Activated CD4-positive, alpha-beta T cell treated with anti-CD3 and anti-CD28 coated beads for 24 hours (primary cell): Measurements from ENCODE around the gene BEND7.

Experiments
- DNase-seq, 2 donors: peaks; one replicate each; pipeline ENCODE4 v3.0.0-alpha.2; 2020; ENCODE audit warnings: low read depth in 2 of 2

The BEND7 gene

DNA sequence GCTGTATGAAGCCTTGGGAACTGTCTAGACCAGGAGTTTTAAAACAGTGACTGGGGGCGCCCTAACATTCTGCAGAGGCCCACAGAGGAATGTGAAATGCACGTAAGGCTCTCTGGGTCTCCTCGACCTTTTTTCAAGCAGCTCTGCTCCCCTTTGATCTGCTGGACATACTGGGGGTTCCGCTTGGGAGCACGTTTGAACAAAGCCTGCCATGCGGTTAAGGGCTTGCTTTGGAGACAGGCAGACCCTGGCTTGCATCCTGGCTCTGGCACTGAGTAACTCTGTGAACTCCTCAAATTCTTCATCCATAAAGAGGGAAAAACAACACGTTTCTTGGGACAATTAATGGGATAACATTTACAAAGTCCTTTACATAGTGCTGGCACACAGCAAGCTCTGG is 7.8 kb downstream of the BEND7 start:
- DNase-seq, result no peak

DNA sequence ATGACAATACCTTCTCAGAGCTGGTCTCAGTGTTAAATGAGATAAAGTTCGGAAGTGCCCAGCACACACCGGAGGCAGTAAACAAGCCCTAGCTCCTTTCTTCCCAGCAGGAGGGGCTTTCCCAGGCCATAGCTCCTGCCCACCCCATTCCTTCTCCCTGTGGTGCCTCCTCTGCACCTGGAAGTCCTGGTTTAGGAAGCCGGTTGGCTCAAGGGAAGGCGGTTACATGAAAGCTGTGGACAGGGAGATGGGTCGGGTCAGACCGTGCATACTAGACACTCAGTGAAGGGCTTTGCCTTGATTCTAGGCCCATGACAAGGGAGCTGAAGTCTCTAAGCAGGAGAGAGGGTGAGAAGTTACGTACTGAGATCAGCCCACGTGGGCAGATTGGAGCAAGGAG is 8.6 kb downstream of the BEND7 start:
- DNase-seq, result no peak

DNA sequence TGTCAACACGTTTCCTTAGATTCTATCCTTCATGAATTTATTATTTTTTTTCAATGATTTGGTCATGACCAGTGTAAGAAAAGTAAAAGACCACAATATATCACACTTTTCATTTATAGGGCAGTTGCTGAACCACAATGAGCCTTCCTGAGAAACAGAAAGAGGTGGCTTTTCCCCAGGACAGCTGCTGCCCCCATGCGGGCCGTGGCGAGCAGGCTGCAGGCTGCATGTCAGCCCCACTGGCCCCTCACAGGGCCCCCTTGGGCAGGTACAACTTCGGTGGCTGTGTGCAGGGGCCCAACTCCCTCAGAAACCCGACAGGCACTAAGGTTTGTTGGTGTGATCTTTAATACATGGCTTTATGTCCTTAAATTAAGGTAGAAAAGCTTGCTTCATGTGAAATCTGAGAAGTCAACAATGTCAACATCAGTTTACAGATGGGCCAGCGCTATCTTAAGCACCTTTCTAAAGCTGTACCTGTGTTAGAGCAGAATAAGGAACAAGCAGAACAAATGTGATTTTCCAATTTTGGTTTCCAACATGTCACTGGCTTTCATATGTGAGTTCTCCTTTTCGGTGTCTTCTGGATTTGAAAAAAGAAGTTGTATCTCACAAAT is 10.6 kb downstream of the BEND7 start:
- DNase-seq, result no peak

DNA sequence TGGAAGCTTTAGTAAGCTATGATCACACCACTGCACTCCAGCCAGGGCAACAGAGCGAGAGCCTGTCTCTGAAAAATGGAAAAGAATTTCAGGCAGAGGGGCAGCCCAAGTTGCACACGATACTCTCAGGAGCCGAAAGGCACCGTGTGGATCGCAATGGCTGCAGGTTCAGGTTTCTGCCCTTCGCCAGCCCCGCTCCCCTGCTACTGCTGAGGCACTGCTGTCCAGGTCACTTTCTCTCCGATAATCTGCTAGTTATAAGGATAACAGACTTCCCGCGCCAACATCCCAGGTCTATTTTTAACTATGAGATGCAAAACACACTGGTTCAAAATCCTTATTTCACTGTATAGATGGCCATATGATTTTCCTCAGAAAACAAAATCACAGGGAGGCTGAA is 11.1 kb downstream of the BEND7 start:
- no peak for DNase-seq

DNA sequence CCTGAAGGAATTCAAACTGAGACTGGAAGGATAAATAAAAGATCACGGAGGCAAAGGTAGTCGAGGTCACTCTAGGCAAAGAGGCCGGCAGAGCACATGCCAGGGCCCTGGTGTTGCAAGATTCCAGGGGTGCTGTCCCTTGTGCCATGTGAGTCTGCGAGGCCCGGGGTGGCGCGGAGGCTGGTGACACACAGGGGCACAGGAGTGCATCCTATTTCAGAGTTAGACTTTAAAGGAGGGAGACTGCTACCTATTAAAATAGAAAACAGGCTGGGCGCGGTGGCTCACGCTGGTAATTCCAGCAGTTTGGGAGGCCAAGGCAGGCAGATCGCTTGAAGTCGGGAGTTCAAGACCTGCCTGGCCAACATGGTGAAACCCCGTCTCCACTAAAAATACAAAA is 12.6 kb downstream of the BEND7 start:
- no peak for DNase-seq

DNA sequence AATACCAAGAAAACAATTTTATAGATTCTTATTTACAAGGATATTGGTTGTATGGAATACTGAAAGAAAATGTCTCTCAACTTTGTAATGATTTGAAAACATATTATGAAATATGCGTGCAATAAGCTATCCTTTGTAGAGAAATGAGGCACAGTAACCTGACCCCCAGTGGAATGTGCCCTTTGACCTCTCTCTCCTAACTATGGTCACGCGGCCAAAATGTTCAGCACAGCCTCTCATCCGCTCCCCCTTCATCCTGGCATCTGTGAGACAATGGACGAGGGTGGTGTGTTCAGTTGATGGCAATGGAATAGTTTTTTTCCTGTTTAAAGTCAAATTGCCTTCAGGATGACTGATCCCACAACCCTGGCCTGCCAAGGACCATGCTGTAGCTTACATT is 13.3 kb downstream of the BEND7 start:
- DNase-seq, result no peak

DNA sequence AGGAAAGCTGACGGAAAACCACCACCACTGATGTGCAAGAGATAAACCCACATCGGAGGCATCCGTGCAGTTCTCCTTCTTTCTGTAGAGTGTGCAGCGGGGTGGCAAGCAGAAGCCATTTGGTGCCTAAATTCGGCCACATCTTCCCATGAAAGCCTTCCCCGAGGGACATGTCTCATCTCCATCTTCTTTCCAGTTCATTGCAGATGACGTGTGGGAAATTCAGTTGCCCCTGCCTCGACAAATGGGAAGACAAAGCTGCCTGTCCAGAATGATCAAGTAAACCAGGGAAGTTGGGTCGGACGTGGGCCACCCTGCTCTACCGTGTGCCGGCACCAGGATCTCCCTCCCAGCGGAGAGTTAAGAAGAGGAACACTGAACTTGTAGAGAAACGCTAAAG is 14.5 kb downstream of the BEND7 start:
- DNase-seq, result no peak

DNA sequence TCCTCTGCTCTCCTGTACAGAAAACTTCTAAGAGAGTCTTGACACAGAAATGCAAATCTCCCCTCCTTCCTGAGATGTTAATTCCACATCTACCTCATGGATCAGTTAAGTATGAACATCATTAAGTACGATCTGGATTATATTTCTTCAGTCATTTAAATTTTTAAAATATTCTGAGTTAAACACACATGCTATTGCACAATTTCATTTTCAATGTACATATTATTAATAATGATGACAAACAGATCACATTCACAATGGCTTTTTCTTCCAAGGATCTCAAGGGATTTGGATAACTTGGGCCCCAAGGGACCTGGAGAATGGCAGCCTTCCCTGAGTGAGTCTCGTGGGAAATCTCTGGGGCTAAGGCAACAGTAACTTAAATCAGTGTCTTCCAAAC is 16.2 kb downstream of the BEND7 start:
- DNase-seq, result no peak

DNA sequence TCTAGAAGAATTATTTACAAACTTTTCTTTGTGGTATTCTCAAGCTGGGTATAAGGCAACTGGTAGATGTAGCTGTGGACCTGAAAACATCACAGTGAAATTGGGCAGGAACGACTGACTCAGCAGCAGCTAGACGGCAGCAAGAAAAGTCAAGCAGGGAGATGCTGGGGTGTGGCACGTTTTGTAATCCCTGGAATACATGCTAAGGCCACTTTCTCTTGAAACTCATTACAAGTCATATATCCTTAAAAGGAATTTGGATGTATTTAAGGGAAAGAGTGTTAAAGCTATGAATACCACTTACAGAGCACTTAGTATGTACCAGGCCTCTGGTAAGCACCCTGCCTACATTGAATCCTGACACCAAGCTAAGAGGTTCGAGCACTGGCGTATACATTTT is 17.4 kb downstream of the BEND7 start:
- DNase-seq, result no peak

DNA sequence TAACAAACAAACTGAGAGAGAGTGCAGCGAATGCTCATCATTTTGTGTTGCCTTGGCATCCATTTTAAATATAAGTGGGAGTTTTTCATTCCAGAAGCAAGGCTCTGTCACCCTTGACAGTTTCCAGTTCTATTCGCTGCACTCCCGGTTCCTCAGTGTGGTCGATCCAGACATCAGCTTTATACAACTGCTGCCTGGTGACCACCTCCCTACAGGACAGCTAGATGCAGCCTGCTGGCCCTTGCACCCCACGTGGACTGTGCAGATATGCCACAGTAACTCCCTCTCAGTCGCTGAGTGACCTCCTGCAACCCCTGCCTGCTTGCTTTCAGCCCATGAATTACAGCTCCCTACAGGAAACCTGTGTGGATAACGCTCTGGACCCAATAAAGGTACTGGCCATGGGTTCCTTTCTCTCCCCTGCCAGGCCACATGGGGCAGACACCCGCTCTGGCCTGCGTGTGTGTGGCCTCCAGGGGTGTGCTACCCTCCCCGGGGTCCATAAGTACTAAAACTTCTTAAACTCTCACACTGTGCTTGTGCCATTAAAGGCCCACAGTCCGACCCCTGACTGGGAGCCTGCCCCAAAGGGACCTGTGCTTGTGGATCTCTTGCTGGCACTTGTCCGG is 23.6 kb downstream of the BEND7 start:
- DNase-seq, result no peak

DNA sequence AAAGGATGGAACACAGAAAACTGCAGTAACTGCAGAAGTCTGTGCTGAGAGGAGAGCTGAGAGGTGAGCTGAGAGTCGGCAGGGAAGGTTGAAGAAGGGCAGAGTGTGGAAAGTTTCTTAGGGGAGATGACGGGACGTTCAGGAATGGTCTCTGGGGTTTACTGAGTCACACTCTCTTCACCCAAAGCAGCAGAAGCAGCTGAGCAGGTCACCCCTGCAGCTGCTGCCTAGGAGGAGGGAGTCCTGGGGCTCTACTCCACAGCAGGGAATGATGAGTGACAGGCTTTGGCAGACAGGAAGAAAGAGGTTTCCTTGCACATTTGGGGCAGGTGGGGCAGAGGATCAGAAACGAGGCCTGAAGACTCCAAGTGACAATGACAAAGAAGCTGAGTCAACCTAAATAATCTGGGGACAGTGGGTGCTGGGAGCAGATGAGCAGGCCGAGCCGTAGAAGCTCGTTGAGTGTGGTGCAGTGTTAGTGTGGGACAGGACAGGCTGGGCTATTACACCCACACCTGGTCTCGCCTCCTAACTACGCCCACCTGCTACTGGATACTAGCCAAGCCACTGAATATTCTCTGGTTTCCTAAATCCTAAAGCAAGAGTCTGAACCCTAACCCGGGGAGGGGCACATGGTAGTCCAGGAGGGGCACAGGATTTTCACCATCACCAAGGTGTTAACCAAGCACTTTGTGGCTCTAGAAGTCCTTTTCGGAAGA is 24.9 kb downstream of the BEND7 start:
- DNase-seq, result no peak

DNA sequence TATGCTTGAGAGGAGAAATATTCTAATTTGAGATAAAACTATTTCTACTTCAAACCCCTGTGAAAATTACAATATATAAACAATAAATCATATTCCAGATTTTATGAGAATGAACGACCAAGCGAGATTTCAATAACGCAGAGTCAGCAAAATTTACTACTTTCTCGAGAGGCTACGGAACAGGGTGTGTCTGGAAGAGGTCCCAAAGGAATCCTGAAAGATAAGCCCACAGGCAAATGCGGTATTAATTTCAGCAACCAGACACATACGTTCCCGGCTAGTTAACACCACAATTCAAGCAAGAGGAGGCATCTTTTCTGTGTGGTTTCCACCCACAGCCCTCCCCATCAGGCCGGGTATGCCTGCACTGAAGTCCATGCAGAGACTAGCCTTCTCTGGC is 26.4 kb downstream of the BEND7 start:
- no peak for DNase-seq

DNA sequence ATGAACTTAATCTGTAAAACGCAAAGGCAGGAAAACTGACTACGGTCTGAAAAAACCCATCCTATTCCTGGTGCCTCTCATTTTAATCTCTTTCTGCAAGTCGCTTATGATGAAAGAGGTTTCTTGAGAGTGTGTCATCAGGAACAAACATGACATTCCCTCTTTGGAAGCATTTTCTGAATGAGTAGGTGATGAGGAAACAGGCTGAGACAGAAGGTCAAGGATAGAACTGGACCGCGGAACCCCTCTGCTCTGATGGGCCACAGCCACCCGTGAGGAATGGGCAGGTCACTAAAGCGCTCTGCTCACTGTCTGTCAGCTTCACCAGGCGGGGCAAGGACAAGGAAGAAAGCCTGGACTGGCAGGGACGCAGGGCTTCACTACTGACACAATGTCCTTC is 28.6 kb downstream of the BEND7 start:
- no peak for DNase-seq

DNA sequence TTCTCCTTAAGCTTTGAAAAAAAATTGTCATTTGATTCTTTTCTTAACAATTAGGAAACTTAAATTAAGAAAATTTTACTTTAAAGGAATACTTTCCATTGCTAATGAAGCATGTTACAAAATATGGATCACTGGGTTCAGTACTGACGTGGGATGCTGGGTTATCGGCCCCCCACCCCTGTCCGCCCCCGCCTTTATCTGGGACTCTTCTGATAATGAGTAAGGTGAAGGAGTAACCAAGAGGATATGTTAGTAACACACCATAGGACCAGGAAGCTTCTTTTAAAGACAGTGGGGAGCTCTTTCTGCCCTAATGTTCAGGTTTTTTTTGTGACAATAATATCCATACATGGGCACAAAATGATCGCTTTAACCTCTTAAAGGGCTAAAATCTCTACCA is 29.7 kb downstream of the BEND7 start:
- DNase-seq, result no peak

DNA sequence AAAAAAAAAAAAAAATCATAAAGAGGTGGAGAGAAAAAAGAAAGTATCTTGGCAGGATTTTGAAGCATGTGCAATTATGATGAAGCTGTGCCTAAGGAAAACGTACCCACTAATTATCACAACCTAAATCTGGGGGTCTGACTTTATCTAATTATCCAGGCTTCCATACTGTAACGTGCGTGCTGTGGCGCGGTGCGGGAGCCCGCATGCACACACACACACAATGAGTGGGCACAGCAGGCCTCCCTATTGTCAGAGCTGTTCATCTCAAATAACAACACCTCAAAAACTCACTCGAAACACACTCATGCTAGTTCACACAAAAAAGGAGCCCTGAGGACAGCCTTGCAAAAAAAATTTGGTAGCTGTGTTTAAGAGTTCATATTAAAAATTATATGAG is 31.9 kb downstream of the BEND7 start:
- DNase-seq, result no peak

DNA sequence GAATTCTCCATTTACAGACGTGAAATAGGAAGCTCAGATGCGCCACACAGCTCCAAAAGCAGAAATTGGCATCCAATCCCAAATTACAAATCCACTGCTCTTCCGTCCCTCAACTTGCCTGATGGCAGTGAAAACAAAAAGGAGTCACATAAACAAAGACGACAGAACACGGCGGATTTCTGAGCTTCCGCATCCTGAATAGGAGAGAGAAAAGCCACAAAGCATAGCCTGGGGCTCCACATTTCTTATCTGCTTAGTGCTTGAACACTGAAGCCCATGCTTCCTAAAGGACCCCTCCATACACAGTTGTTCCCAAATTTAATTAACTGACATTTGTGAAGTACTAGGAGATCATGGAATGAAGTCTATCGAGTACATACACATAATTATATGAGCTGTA is 32.6 kb downstream of the BEND7 start:
- no peak for DNase-seq

DNA sequence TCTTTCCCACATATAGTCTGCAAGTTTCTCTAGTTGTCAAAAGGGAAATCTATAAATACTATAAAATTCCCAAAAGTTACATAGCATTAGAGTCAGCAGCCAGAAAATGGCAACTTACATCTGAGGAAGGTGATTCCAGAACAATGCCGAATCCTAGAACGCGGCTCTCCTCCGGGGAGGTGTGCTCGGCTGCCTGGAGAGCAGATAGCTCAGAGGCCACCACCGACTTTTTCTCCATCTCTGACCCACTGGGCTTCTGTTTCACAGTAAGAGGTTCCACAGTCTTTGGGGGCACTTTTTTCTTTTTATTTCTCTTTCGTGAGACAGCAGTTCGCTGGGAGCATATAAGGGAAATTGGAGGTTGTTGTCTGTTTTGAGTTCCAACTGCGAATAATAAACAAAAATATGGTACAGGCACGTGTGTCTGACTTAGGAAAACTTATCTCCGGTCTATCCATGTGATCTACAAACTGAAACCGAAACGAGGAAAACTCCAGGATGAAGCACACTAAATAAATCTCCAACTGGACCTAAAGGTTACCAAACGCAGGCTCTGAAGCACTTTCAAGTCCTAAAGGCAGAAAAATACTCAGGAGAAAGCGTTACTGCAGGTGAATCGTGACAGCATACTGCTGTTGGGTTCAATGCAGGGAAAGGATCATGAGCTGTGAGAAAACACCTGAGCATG is 36.2 kb downstream of the BEND7 start:
- DNase-seq, result no peak

DNA sequence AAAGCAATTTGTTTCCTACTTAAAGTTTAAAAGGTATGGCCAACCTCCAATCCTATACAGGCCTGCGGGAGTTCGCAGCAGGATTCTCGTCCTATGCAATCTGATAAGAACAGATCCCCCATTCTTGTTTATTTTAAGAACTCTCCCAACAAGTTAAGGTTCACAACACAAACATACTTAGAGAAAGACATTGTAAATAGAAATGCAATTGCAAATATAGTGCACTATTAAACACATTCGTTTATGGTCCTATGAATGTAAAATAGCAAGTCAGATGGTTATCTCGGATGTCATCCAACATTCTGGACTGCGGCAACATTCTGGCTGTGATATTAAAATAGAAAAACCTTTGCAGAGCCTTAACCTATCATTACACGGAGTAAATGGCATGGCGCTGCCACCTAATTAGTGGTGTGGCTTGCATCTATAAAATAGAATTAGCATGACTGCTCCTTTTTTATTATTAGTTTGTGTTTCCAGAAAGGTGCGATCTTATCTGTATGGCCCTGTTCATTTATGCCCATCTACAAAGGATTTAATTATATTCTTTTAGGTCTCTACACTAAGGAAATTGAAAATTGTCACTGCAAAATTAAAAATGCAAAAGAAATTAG is 37.0 kb downstream of the BEND7 start:
- DNase-seq, result no peak

DNA sequence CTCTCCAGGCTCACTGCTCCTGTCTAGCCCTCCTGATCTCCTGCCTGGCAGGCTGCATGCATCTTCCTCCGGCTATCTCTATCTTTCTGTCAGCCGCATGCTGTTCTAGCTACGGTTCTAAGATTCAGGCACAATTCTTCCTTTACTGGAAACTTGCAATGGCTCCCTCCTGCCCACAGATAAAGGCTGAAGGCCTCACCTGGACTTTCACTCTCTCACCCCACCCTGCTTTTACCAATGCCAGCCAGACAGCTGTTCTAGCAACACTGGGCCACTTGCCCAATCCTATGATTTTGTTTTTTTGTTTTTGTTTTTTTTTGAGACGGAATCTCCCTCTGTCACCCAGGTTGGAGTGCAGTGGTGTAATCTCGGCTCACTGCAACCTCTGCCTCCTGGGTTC is 38.3 kb downstream of the BEND7 start:
- DNase-seq, result no peak

DNA sequence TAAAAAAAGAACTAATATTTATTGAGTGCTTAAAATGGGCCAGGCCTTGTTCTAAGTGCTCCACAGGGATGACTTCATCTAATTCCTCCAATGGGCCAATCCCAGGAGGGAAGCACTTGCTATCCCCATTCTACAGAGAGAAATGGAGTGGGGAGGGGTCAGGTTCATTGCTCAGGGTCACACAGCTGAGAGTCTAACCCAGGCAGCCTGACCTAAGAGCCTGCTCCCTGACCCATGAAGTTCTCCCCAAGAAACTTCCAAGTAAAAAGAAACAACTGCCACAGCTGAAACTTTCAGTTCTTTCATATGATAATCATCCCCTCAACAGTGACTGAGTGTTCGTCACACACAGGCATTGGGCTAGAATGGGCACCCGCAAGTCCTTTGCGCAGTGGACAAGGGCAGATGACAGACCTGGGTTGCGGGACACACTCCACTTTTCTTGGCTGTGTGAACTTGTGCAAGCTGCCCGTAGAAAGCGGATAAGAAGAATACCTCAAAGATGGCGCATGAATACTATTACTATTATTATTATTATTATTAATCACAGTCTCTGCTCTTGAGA is 39.7 kb downstream of the BEND7 start:
- no peak for DNase-seq

DNA sequence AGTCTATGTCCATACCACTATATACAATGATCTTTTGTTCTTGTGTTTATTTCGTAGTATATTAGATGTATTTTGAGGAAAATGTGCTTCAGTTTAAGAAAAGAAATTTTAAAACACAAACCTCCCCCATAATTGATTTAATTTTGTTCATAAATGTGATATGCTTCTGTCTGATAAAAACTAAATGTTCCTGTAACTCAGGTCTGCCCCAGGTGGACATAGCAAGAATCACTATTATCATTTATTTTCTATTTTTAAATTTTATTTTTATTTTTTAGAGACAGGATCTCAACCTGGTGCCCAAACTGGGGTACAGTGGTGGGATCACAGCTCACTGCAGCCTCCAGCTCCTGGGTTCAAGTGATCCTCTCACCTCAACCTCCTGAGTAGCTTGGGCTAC is 43.2 kb downstream of the BEND7 start:
- DNase-seq, result no peak

DNA sequence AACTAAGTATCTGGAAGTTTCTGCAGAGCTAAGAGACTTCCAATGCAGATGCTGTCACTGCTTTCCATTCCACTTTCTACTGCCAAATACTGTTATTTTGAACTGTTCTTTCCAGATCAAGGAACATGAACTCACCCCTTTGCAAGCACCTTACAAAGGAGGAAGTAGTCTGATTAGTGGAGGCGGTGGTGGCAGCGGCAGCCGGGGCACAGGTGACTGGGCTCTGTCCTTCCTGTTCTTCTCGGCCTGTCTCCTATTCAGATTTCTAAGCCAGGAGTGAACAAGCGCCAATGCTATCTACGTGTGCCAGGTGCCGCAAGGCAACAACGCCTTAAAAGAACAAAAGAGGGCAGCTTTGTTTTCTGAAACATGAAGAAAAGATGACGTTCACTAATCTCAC is 44.9 kb downstream of the BEND7 start:
- no peak for DNase-seq
